HG03460 (cell line): ENCODE data around the gene GPRC5B.

Experiments
- ATAC-seq: cut with Tn5 transposase; IDR thresholded peaks from one replicate; pipeline ENCODE4 v1.9.1; 2021; ENCODE audit not compliant: unreplicated experiment

GPRC5B gene

GRCh38 chr16:19898166-19898565 lies 13.5 kb upstream of the GPRC5B start:
- no peak for ATAC-seq

GRCh38 chr16:19896951-19897350 lies 12.3 kb upstream of the GPRC5B start:
- ATAC-seq = no peak

GRCh38 chr16:19894586-19894985 lies 9.9 kb upstream of the GPRC5B start:
- no peak for ATAC-seq

- ATAC-seq = no peak
These were observed 8.3 kb upstream of the GPRC5B start for GRCh38 chr16:19892902-19893301.

GRCh38 chr16:19890901-19891300 lies 6.3 kb upstream of the GPRC5B start:
- no peak for ATAC-seq

GRCh38 chr16:19888834-19889233 lies 4.2 kb upstream of the GPRC5B start:
- ATAC-seq = no peak

GRCh38 chr16:19886073-19886941 lies 1.7 kb upstream of the GPRC5B start:
- no peak for ATAC-seq

- no peak for ATAC-seq
These were observed 914 bp upstream of the GPRC5B start for GRCh38 chr16:19885451-19886072.

GRCh38 chr16:19883966-19884485 lies 622 bp downstream of the GPRC5B start:
- ATAC-seq = no peak

GRCh38 chr16:19883296-19883965 lies 1.2 kb downstream of the GPRC5B start:
- ATAC-seq = no peak

GRCh38 chr16:19882646-19883045 lies 2.0 kb downstream of the GPRC5B start:
- no peak for ATAC-seq

GRCh38 chr16:19882186-19882585 lies 2.5 kb downstream of the GPRC5B start:
- no peak for ATAC-seq

- no peak for ATAC-seq
These were observed 2.9 kb downstream of the GPRC5B start for GRCh38 chr16:19881783-19882182.

GRCh38 chr16:19881028-19881427 lies 3.6 kb downstream of the GPRC5B start:
- ATAC-seq = no peak

GRCh38 chr16:19879241-19879792 lies 5.3 kb downstream of the GPRC5B start:
- ATAC-seq = no peak

GRCh38 chr16:19878757-19879156 lies 5.9 kb downstream of the GPRC5B start:
- ATAC-seq = no peak

- no peak for ATAC-seq
These were observed 8.1 kb downstream of the GPRC5B start for GRCh38 chr16:19876501-19877059.

- no peak for ATAC-seq
These were observed 8.7 kb downstream of the GPRC5B start for GRCh38 chr16:19875900-19876299.

GRCh38 chr16:19874851-19875546 lies 9.6 kb downstream of the GPRC5B start:
- ATAC-seq = no peak

- ATAC-seq = no peak
These were observed 10.6 kb downstream of the GPRC5B start for GRCh38 chr16:19874026-19874425.
